ENCODE data around the gene FAM24A.
"Not testable (repeated sequence)": the region's sequence is repeated elsewhere in the genome, so short reads cannot be mapped to it uniquely, and the experiment has no call there.

Gene FAM24A

DNA sequence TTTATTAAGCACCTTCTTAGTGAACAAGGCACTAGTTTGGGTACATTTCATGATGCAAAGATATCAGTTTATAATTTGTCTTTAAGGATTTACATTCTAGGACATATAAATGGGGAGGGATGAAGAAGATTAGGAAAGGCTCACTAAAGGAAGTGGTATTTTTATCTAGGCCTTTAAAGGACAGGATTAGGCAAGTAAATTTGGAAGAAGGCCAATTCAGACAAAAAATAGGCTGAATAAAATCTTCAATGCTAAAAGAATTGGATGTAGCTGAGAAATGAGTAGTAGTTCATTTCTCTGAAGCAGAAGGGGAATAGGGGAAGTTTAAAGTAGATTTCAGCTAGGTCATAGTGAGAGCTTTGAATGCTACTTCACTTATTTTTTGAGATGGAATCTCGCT, 26.2 kb upstream of the FAM24A start:
- TF ChIP-seq, protein P1, sequence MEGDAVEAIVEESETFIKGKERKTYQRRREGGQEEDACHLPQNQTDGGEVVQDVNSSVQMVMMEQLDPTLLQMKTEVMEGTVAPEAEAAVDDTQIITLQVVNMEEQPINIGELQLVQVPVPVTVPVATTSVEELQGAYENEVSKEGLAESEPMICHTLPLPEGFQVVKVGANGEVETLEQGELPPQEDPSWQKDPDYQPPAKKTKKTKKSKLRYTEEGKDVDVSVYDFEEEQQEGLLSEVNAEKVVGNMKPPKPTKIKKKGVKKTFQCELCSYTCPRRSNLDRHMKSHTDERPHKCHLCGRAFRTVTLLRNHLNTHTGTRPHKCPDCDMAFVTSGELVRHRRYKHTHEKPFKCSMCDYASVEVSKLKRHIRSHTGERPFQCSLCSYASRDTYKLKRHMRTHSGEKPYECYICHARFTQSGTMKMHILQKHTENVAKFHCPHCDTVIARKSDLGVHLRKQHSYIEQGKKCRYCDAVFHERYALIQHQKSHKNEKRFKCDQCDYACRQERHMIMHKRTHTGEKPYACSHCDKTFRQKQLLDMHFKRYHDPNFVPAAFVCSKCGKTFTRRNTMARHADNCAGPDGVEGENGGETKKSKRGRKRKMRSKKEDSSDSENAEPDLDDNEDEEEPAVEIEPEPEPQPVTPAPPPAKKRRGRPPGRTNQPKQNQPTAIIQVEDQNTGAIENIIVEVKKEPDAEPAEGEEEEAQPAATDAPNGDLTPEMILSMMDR (IDR thresholded peaks at IDR 0.05; ENCODE audit: low read depth, low read length): no peak
- no peak overlapping the region for H3K4me3 ChIP-seq (ENCODE audit: low read depth, low read length)

DNA sequence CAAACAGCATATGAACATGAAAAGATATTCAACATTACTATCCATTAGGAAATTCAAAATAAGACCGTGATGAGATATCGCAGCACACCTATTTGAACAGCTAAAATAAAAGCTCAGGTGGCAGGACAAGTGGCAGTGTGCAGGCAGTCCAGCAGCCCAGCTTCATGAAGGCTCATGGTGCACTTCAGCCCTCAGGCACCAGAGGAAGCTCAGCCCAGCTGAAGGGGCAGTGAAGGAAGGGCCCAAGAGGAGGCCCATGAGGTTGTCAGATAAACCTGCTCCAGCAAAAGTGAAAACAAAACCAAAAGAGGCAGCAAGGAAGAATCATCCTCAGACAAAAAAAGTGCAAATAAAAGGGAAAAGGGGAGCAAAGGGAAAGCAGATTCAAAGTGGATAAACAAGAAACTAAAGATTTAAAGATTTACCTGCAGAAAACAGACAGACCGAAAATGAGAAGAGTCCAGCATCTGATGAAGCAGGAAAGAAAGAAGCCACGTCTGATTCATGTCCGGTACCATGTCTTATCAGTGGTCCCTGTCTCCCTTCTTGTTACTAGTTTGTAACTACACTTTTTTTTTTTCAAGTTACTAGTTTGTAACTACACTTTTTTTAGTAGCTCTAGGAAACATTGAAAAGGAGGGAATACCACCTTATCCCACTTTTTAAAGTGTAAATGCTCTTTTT, 16.0 kb upstream of the FAM24A start:
- no peak overlapping the region for H3K4me3 ChIP-seq (ENCODE audit: low read depth, low read length)

DNA sequence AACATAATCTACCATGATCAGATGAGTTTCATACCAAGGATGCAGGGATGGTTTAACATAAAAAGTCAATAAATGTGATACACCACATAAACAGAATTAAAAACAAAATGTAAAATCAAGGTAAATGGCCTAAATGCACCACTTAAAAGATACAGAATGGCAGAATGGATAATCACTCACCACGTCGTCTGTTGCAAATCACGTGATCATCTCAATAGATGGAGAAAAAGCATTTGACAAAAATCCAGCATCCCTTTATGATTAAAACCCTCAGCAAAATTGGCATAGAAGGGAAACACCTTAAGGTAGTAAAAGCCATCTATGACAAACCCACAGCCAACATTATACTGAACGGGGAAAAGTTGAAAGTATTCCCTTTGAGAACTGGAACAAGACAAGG, 6.5 kb upstream of the FAM24A start:
- H3K4me3 ChIP-seq (ENCODE audit: low read depth, low read length): not testable (repeated sequence)

More for the DNA sequence above, 16.0 kb upstream of the FAM24A start:
- TF ChIP-seq, protein P1 (IDR thresholded peaks at IDR 0.05; ENCODE audit: low read depth, low read length): no peak

DNA sequence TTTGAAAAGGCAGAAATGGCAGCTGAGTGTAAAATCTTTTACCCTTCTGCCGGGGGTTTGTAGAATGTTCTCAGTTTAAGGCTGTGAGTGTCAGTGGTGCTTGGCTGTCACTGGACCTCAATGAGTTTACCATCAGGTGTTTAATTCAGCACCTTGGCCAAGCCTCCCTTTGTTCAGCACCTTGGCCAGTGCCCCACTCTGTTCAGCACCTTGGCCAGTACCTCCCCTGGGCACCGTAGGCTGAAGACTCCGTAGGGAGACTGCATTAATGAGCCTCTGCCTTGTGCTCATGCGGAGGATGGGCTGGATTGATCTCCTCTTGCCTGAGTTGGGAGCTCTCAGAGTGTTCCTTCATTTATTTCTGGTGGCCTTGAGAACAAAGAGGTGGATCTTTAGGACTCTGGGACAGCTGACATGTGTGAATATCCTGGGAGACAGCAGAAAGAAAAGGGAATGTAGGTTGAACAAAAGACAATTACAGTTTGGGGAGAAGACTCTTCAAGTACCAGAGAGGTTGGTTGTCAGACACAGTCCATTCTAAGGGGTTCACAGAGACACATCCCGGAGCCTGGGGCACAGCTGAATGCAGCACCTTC, 1.6 kb downstream of the FAM24A start:
- TF ChIP-seq, protein P1 (IDR thresholded peaks at IDR 0.05; ENCODE audit: low read depth, low read length): no peak

DNA sequence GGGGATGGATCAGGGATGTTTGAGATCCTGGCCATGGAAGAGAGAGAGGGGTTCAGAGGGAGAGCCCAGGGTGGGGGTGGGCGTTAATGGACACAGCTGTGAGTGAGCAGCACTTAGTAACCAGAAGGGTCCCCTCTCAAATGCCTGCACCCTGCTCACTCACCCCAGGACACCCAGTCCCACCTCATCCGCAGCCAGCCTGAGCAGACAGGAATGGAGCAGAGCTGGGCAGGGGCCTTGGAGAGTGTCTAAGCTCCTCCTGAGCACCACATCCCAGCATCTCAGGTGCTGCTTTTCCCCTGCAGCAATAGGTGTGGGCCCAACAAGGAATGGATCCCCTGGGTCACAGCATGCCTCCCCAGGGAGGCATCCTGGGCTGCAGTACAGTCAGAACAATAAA, 5.3 kb downstream of the FAM24A start:
- H3K4me3 ChIP-seq (ENCODE audit: low read depth, low read length): no peak overlapping the region
- TF ChIP-seq, protein P1 (IDR thresholded peaks at IDR 0.05; ENCODE audit: low read depth, low read length): no peak

More for the DNA sequence above, 1.6 kb downstream of the FAM24A start:
- no peak overlapping the region for H3K4me3 ChIP-seq (ENCODE audit: low read depth, low read length)

DNA sequence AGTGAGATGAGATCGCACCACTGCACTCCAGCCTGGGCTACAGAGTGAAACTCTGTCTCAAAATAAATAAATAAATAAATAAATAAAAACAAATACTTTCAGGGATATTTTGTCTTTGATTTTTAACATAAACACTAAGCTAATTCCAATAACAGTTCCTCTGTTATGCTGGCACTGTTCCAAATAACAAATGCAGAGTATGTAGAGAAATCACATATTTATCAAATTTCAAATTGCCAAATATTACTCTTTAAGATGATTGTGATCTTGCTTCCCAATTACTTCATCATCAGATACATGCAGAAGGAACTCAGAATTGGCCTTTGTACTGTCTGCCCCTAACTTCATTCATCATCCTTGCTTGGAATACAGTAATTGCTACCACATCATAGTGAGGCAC, 19.7 kb downstream of the FAM24A start:
- TF ChIP-seq, protein P1 (IDR thresholded peaks at IDR 0.05; ENCODE audit: low read depth, low read length): no peak
- H3K4me3 ChIP-seq (ENCODE audit: low read depth, low read length): no peak overlapping the region

DNA sequence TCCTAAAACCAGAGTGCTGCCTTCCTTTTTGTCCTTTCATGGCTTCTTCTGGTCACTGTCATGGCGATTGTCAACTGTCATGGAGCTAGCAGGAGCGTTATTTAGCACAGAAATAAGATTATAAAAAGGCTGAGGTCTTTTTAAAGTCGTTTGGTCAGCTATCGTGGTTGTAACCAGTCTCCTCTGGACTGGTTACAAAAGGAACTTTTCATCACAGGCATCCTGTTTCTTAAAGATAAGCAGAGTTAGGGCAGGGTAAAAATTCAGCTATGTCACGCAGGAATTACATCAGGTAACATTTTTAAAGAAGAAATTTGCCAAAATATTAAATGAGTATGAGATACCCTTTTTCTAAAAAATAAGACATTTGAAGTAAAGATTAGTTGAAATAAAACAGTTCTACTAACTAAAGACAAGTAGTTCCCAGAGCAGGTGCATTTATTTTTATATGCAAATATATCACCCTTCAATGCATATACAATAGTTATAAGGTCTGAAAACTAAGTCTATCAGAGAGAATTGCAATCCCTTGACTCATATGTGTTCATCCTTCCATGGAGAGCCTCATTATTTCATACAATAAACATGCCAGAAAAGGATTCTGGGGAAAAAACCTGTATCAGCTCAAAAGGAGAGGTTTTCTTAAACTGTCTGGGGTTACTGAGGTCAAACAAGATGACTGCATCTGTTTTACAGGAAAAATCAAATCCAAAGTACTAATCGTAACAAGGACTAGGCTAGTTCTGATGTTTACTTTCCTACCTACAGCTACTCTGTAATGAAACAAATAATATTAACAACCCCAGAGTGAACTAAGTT, 20.9 kb downstream of the FAM24A start:
- TF ChIP-seq, protein P1 (IDR thresholded peaks at IDR 0.05; ENCODE audit: low read depth, low read length): no peak
- H3K4me3 ChIP-seq (ENCODE audit: low read depth, low read length): no peak overlapping the region

Data from WI38 (cell line).